HG03097 (cell line): Measurements from ENCODE around the gene SEMA3G.

ENCODE experiments used
- ATAC-seq: cut with Tn5 transposase; IDR thresholded peaks from one replicate; pipeline ENCODE4 v1.9.1; 2021; ENCODE audit not compliant: unreplicated experiment, low FRiP score

SEMA3G gene

GRCh38 chr3:52397676-52398399, 47.1 kb downstream of the SEMA3G start:
- no peak for ATAC-seq

GRCh38 chr3:52396907-52397591, 47.9 kb downstream of the SEMA3G start:
- ATAC-seq, result no peak

GRCh38 chr3:52396011-52396906, 48.6 kb downstream of the SEMA3G start:
- ATAC-seq, result no peak

- ATAC-seq, result no peak
Measured at GRCh38 chr3:52395503-52395865, 49.4 kb downstream of the SEMA3G start.

GRCh38 chr3:52394751-52395502, 50.0 kb downstream of the SEMA3G start:
- no peak for ATAC-seq

GRCh38 chr3:52393959-52394670, 50.8 kb downstream of the SEMA3G start:
- ATAC-seq, result no peak

- ATAC-seq, result no peak
Measured at GRCh38 chr3:52393131-52393807, 51.6 kb downstream of the SEMA3G start.

GRCh38 chr3:52392216-52392930, 52.5 kb downstream of the SEMA3G start:
- ATAC-seq, result no peak

- ATAC-seq, result no peak
Measured at GRCh38 chr3:52391096-52391495, 53.8 kb downstream of the SEMA3G start.

GRCh38 chr3:52388933-52389332, 56.0 kb downstream of the SEMA3G start:
- ATAC-seq, result no peak

- ATAC-seq, result no peak
Measured at GRCh38 chr3:52388348-52388821, 56.5 kb downstream of the SEMA3G start.

- ATAC-seq, result no peak
Measured at GRCh38 chr3:52387481-52387880, 57.4 kb downstream of the SEMA3G start.

GRCh38 chr3:52385157-52385556, 59.7 kb downstream of the SEMA3G start:
- ATAC-seq, result no peak

GRCh38 chr3:52384019-52384761, 60.7 kb downstream of the SEMA3G start:
- no peak for ATAC-seq

- ATAC-seq, result no peak
Measured at GRCh38 chr3:52383446-52383845, 61.5 kb downstream of the SEMA3G start.
